RWPE2 (cell line): ENCODE measurements around the gene FUT1.

Source experiments
- ATAC-seq: fragments of 200-7000 bp; cut with Tn5 transposase; 3 replicates; pipeline ENCODE4 v1.9.1; 2021; ENCODE audit warnings: low read depth
- DNase-seq: peaks from one replicate; pipeline ENCODE4 v3.0.0-alpha.2; 2020; ENCODE audit warnings: low spot score
- H3K27ac ChIP-seq: fragments of 450-650 bp; 2 replicates; pipeline ENCODE4 v1.5.1; 2017; ENCODE audit warnings: mild to moderate bottlenecking; ENCODE audit not compliant: poor library complexity, severe bottlenecking
- H3K27me3 ChIP-seq: fragments of 250-450 bp; sonication (Bioruptor Pico); 2 replicates; pipeline ENCODE4 v1.5.1; 2021; ENCODE audit warnings: mild to moderate bottlenecking, moderate library complexity; ENCODE audit not compliant: insufficient read depth, poor library complexity, severe bottlenecking
- H3K36me3 ChIP-seq: fragments of 250-450 bp; sonication (Bioruptor Pico); 2 replicates; pipeline ENCODE4 v1.5.1; 2020; ENCODE audit warnings: low read depth, mild to moderate bottlenecking, moderate library complexity
- H3K4me1 ChIP-seq: fragments of 250-450 bp; sonication (Bioruptor Pico); 2 replicates; pipeline ENCODE4 v1.5.1; 2021; ENCODE audit warnings: mild to moderate bottlenecking, moderate library complexity; ENCODE audit not compliant: insufficient read depth, poor library complexity, severe bottlenecking
- H3K4me3 ChIP-seq: fragments of 250-450 bp; sonication (Bioruptor Pico); 2 replicates; pipeline ENCODE4 v1.5.1; 2021; ENCODE audit warnings: mild to moderate bottlenecking, moderate library complexity; ENCODE audit not compliant: severe bottlenecking
- H3K9me3 ChIP-seq: fragments of 250-450 bp; sonication (Bioruptor Pico); 2 replicates; pipeline ENCODE4 v1.5.1; 2021; ENCODE audit warnings: mild to moderate bottlenecking, moderate library complexity; ENCODE audit not compliant: severe bottlenecking
- TF ChIP-seq, protein P1 (sequence below): fragments of 450-650 bp; IDR thresholded peaks from one replicate; pipeline ENCODE4 v1.5.1; 2017; ENCODE audit warnings: mild to moderate bottlenecking, moderate library complexity; ENCODE audit not compliant: poor library complexity, severe bottlenecking

The FUT1 gene

DNA sequence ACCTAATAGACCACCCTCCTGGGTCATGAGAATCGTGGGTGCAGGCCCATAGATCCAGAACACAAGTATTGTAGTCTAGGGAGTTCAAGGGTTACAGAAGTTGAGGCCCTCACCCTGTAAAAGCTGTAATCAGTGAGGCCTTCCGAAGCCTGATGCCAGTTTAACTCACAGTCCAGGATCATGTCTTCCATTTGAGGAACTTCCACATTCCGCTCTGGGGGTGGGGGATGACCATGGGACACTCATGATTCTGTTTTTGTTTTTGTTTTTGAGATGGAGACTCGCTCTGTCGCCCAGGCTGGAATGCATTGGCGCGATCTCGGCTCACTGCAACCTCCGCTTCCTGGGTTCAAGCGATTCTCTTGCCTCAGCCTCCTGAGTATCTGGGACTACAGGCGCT, 10.3 kb downstream of the FUT1 start:
- no peaks in the 10 kb centered on the region for H3K27me3 ChIP-seq
- no peak for DNase-seq
- peaks cover 3% of the 10 kb centered on the region for H3K36me3 ChIP-seq
- TF ChIP-seq, protein P1, sequence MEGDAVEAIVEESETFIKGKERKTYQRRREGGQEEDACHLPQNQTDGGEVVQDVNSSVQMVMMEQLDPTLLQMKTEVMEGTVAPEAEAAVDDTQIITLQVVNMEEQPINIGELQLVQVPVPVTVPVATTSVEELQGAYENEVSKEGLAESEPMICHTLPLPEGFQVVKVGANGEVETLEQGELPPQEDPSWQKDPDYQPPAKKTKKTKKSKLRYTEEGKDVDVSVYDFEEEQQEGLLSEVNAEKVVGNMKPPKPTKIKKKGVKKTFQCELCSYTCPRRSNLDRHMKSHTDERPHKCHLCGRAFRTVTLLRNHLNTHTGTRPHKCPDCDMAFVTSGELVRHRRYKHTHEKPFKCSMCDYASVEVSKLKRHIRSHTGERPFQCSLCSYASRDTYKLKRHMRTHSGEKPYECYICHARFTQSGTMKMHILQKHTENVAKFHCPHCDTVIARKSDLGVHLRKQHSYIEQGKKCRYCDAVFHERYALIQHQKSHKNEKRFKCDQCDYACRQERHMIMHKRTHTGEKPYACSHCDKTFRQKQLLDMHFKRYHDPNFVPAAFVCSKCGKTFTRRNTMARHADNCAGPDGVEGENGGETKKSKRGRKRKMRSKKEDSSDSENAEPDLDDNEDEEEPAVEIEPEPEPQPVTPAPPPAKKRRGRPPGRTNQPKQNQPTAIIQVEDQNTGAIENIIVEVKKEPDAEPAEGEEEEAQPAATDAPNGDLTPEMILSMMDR, result no peak
- H3K27ac ChIP-seq, result no peak overlapping the region
- ATAC-seq, result no peak
- H3K4me3 ChIP-seq, result no peak overlapping the region
- peaks cover 11% of the 10 kb centered on the region for H3K4me1 ChIP-seq
- H3K9me3 ChIP-seq, result no peaks in the 10 kb centered on the region

DNA sequence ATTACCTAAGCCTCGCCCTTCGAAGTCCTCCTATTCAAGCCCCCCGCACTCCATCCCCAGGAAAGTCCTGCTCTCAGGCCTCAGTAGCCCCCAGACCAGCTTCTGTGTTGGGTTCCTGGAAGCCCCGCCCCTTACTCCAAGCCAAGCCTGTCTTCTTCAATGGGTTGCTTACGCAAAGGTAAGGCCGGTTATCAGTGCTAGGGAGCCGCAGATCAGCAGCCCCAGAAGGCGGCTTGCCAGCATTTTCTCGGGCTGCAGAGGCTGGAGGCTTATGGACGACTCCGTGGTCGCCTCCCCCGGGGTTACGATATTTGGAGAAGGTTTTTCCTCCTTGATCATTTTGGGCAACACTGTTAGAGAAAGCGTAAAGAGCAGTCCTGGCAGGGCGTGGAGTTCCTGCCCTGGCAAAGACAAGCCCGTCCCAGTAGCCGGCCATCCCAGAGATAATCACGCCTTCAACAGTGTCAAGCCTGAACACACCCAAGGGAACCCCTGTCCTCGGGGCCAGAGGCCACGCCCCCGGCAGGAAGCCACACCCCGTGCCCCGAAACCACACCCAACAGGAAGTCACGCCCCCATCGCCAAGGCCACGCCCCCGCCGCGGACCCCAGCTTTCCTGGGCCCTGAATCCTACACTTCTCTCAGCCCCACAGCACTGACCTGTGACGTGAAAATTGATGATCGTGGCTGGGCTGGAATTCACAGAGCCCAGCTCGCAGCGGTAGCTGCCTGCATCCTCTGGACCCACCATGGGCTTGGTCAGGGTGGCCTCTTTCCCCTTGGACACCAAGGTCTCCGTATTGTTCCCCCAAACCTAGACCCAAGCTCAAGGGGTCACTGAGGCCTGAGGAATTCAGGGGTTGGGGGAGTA, 11.1 kb downstream of the FUT1 start:
- DNase-seq (no peak), ATAC-seq (peak; percentile 44)
- peaks cover 11% of the 10 kb centered on the region for H3K4me1 ChIP-seq
- TF ChIP-seq, protein P1, result no peak
- H3K9me3 ChIP-seq, result no peaks in the 10 kb centered on the region
- H3K4me3 ChIP-seq, result no peak overlapping the region
- H3K27me3 ChIP-seq, result no peaks in the 10 kb centered on the region
- no peak overlapping the region for H3K27ac ChIP-seq
- no peaks in the 10 kb centered on the region; the same call in 1 of the 2 replicates for H3K36me3 ChIP-seq

DNA sequence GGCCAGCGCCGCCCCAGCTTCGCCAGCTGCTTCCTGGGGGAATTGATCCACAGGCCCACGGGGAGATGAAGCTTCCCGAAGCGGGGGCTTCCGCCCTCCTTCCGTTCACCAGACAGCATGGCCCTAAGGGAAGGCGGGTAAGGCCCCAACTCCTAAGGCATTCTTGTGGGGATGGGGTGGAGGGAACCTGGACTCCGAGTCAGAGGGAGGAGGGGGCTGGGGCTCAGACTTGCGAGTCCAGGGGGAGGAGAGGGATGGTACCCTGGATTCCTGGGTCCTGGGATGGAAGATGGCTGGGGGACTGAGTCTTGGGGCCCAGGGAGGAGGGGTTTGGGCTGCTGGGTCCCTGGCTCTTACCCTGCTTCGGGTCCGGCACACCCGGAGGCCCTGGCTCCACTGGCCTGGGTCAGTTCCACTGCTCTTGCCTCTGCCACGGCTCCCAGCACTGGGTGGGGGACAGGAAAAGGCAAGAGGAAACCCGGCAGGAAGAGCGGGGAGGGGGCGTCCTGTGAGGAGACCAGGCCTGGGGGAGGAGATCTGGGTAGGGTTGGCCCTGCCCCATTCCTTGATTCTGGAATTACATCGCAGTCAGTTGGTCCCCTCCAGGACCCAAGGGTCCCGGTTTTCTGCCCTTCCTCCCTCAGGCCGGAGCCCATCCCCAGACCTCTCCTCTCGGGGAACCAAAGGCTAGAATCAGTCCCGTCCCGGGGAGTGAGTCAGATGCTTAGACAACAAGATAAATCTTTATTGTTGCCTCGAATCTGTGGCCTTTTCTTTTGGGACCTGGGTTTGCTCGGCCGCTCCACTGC, 12.1 kb downstream of the FUT1 start, which contains the start of gene RASIP1:
Gene RASIP1 (minus strand): TSS at position 447 of the 809 bp plus-strand sequence. CDS start 328 bp downstream, at position 119.
- peak within 1 kb of the TSS; percentile 42 for H3K4me3 ChIP-seq

DNA sequence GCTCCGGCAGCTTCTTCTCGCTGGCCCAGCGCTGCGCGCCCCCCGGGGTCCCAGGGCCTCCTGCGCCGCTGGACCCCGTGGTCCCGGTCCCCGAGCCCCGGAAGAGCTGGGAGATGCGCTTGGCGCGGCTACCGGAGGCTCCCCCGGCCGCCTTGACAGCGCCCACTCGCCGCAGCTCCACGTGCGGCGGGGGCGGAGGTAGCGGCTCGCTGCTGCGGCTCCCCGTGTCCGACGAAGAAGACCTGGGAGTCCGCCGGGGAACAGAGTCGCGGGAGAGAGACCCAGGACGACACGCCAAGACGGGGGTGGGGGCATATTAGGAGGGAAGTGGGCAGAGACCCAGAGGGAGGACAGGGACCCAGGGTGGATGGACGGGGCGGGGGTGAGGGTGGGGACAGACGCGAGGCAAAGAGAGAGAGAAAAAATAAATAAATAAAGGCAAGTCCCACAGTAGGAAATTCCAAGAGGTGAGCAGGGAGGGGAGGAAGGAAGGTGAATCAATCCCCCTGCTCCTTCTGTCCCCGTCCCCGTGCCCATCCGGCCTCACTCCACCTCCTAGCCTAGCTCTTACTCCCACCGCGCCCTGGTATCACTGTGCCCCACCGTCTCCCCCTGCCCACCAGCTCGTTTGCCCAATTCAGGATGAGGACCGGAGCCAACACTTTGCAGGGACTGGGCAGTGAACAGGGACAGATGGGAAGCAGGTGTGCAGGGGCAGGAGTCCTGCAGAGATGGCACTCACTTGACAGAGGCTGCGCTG, 12.9 kb downstream of the FUT1 start:
- peaks cover 11% of the 10 kb centered on the region for H3K4me1 ChIP-seq
- DNase-seq, result no peak
- no peaks in the 10 kb centered on the region for H3K9me3 ChIP-seq
- H3K36me3 ChIP-seq, result no peaks in the 10 kb centered on the region
- H3K27ac ChIP-seq, result no peak overlapping the region
- ATAC-seq, result no peak
- TF ChIP-seq, protein P1, result no peak
- H3K27me3 ChIP-seq, result no peaks in the 10 kb centered on the region
- H3K4me3 ChIP-seq, result peak overlapping the region; percentile 42

More for the DNA sequence above, 12.1 kb downstream of the FUT1 start, which contains the start of gene RASIP1:
- ATAC-seq, result no peak
- Histone ChIP-seq H3K4me1 (peaks cover 11% of the 10 kb centered on the region), H3K27ac (no peak within 1 kb of the TSS), H3K36me3 (no peaks in the 10 kb centered on the region), H3K27me3 (no peaks in the 10 kb centered on the region), H3K9me3 (no peaks in the 10 kb centered on the region)
- TF ChIP-seq, protein P1, result no peak
- DNase-seq, result no peak
